Type B pancreatic cell (in vitro differentiated cells): ENCODE data around the gene MKKS. TPM values are rescaled to one million over a fixed set of nuclear protein-coding genes. Genes with fewer than 3 reads are reported as not detected.
"Not testable (repeated sequence)": the region's sequence is repeated elsewhere in the genome, so short reads cannot be mapped to it uniquely, and the experiment has no call there.

ENCODE experiments used
- DNase-seq: peaks from one replicate; pipeline ENCODE4 v3.0.0; 2021; ENCODE audit warnings: mixed read lengths; ENCODE audit not compliant: unreplicated experiment; ENCODE audit errors: extremely low spot score
- H3K27ac Mint-ChIP-seq: 2 replicates; pipeline ENCODE4 v1.8.0; 2021; ENCODE audit warnings: mild to moderate bottlenecking, mixed read lengths
- H3K27me3 Mint-ChIP-seq: 2 replicates; pipeline ENCODE4 v1.8.0; 2021; ENCODE audit warnings: mixed read lengths
- H3K36me3 Mint-ChIP-seq: 2 replicates; pipeline ENCODE4 v1.8.0; 2021; ENCODE audit warnings: mixed read lengths
- H3K4me1 Mint-ChIP-seq: one replicate; pipeline ENCODE4 v1.8.0; 2021; ENCODE audit warnings: mixed read lengths; ENCODE audit not compliant: unreplicated experiment
- H3K4me3 Mint-ChIP-seq: 2 replicates; pipeline ENCODE4 v1.8.0; 2021; ENCODE audit warnings: mild to moderate bottlenecking, mixed read lengths
- H3K9me3 Mint-ChIP-seq: 2 replicates; pipeline ENCODE4 v1.8.0; 2021; ENCODE audit warnings: mixed read lengths
- CTCF ChIP-seq: fragments of 200-600 bp; sonication (generic); conservative IDR thresholded peaks from 2 replicates; pipeline ENCODE4 v1.5.0; 2021; ENCODE audit warnings: antibody characterized with exemption, mild to moderate bottlenecking
- total RNA-seq: library from RNA; stranded (reverse); gene quantifications from 2 replicates; pipeline ENCODE4 v1.2.1, GENCODE V29; 2021; ENCODE audit warnings: low replicate concordance

MKKS gene
- total RNA-seq, 1 donor from 2014 or later, result 19.9 TPM

GRCh38 chr20:10429443-10429981, 4.5 kb downstream of the MKKS start:
- peaks cover 10% of the 10 kb centered on the region for H3K36me3 Mint-ChIP-seq
- no peak overlapping the region for H3K4me3 Mint-ChIP-seq
- no peak for DNase-seq
- no peaks in the 10 kb centered on the region for H3K27me3 Mint-ChIP-seq
- H3K27ac Mint-ChIP-seq, result no peak overlapping the region
- no peaks in the 10 kb centered on the region for H3K9me3 Mint-ChIP-seq
- peaks cover 38% of the 10 kb centered on the region for H3K4me1 Mint-ChIP-seq
- no peak for TF ChIP-seq CTCF

- Mint-ChIP-seq H3K4me1 (peaks cover 39% of the 10 kb centered on the region), H3K4me3 (no peak overlapping the region), H3K9me3 (no peaks in the 10 kb centered on the region), H3K27ac (no peak overlapping the region), H3K27me3 (no peaks in the 10 kb centered on the region), H3K36me3 (peaks cover 10% of the 10 kb centered on the region)
- no peak for DNase-seq
- TF ChIP-seq CTCF, result no peak
Measured at GRCh38 chr20:10428008-10428407, 6.0 kb downstream of the MKKS start.

GRCh38 chr20:10427060-10427692, 6.8 kb downstream of the MKKS start:
- peaks cover 11% of the 10 kb centered on the region for H3K36me3 Mint-ChIP-seq
- DNase-seq, result no peak
- peaks cover 37% of the 10 kb centered on the region for H3K4me1 Mint-ChIP-seq
- no peak overlapping the region for H3K4me3 Mint-ChIP-seq
- no peak overlapping the region for H3K27ac Mint-ChIP-seq
- H3K27me3 Mint-ChIP-seq, result no peaks in the 10 kb centered on the region
- peak; percentile 90 for TF ChIP-seq CTCF
- no peaks in the 10 kb centered on the region for H3K9me3 Mint-ChIP-seq

- no peak for TF ChIP-seq CTCF
- peak overlapping the region; percentile 41 for H3K27ac Mint-ChIP-seq
- H3K4me1 Mint-ChIP-seq, result peaks cover 20% of the 10 kb centered on the region
- no peaks in the 10 kb centered on the region for H3K9me3 Mint-ChIP-seq
- no peak for DNase-seq
- H3K36me3 Mint-ChIP-seq, result peaks cover 11% of the 10 kb centered on the region
- no peaks in the 10 kb centered on the region for H3K27me3 Mint-ChIP-seq
- H3K4me3 Mint-ChIP-seq, result peak overlapping the region; percentile 13
Measured at GRCh38 chr20:10423735-10424134, 10.3 kb downstream of the MKKS start.

- no peak overlapping the region for H3K4me3 Mint-ChIP-seq
- no peaks in the 10 kb centered on the region for H3K9me3 Mint-ChIP-seq
- H3K27ac Mint-ChIP-seq, result no peak overlapping the region
- TF ChIP-seq CTCF, result no peak
- DNase-seq, result no peak
- H3K27me3 Mint-ChIP-seq, result no peaks in the 10 kb centered on the region
- peaks cover 24% of the 10 kb centered on the region for H3K36me3 Mint-ChIP-seq
- peaks cover 9% of the 10 kb centered on the region for H3K4me1 Mint-ChIP-seq
Measured at GRCh38 chr20:10419550-10420133, 14.4 kb downstream of the MKKS start.

- H3K4me3 Mint-ChIP-seq, H3K4me1 Mint-ChIP-seq, DNase-seq, H3K27ac Mint-ChIP-seq, H3K27me3 Mint-ChIP-seq, H3K9me3 Mint-ChIP-seq: not testable (repeated sequence)
- H3K36me3 Mint-ChIP-seq, result peaks cover 26% of the 10 kb centered on the region
Measured at GRCh38 chr20:10417218-10417617, 16.8 kb downstream of the MKKS start.
